D341Med (cell line): Measurements from ENCODE around the gene KRT84.

ENCODE experiments used
- DNase-seq: peaks from one replicate; pipeline ENCODE4 v3.0.0; 2012; ENCODE audit warnings: low spot score

Gene KRT84

GRCh38 chr12:52383331-52383730 lies 2.1 kb downstream of the KRT84 start:
- no peak for DNase-seq

GRCh38 chr12:52382854-52383253 lies 2.6 kb downstream of the KRT84 start:
- no peak for DNase-seq

- no peak for DNase-seq
Measured at GRCh38 chr12:52381206-52381605, 4.2 kb downstream of the KRT84 start.

GRCh38 chr12:52380271-52380694 lies 5.2 kb downstream of the KRT84 start:
- DNase-seq: peak; percentile 57

- DNase-seq: no peak
Measured at GRCh38 chr12:52379536-52379935, 5.9 kb downstream of the KRT84 start.

DNA sequence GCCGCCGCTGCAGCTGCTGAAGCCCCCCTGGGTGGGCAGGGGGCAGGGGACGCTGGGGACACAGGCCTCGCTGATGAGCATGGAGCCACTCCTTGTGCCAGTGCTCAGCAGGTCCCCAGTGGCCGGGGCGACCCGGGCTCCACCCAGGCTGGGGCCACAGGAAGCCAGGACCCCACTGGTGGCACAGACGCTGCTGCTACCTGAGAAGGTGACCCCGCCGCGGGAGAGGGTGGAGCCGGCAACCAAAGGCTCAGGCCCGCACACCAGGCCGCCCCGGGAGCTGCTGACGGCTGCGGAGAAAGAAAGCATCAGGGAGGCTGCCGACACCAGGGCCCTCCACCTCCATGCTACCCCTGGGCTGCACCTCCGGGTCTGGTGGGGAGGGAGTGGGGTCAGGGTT lies 7.4 kb downstream of the KRT84 start:
- DNase-seq: no peak

GRCh38 chr12:52377266-52377665 lies 8.2 kb downstream of the KRT84 start:
- no peak for DNase-seq

DNA sequence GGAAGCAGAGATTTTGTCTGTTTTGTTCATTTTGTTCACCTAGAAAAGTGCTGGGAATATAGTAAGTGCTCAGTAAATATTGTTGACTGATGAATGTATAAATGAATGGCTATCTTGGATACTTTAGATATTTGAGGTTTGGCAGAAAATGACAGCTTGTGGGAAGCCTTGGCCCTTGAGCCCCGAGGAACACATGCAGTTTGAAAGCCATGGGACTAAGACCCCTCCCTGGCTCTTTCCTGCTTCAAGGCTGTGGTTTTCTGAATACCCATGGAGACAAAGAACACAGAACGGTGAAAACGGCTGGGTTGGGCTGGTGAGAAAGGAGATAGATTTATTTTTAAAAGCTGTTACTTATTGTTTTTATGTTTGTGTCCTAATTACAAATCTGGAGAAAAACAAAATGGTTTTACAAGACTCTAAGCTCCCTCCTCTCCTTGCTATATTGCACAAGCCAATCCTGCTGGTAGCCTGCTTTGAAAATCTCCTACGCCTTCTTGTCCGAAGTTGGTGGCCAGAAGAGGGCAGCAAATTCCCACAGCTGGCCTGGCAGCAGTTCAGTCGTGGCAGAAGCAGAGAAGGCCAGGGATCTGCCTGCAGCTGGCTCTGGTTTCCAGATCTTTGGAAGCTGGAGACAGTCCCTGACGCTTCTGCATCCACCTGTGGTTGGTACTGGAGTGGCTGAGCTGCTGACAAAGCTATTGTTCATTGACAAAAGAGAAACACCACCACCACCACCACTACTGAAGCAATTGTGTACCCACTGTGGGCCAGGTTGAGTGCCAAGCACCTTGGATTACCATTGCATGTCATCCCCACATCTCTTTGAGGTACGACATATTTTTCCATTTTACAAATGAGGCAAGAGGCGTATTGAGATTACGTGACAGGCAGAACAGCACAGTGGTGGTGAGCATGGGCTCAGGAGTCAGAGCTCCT lies 13.0 kb downstream of the KRT84 start:
- DNase-seq: peak; percentile 86

DNA sequence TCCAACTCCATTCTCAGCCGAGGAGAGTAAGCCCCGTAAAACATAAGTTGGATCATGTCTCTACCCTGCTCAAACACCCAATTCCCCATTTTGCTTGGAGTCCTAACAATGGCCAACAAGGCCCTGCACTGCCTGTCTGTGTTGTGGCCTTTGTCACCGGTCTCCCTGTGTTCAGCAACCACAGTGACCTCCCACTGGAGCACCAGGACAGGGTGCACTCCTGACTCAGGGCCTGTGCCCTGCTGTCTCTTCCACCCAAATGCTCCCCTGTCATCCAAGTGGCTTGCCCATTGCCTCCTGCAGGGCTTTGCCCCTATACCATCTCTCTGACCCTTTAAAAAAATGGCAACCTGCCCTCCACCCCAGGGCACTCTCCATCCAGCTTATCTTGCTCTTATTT lies 13.7 kb downstream of the KRT84 start:
- DNase-seq: no peak

DNA sequence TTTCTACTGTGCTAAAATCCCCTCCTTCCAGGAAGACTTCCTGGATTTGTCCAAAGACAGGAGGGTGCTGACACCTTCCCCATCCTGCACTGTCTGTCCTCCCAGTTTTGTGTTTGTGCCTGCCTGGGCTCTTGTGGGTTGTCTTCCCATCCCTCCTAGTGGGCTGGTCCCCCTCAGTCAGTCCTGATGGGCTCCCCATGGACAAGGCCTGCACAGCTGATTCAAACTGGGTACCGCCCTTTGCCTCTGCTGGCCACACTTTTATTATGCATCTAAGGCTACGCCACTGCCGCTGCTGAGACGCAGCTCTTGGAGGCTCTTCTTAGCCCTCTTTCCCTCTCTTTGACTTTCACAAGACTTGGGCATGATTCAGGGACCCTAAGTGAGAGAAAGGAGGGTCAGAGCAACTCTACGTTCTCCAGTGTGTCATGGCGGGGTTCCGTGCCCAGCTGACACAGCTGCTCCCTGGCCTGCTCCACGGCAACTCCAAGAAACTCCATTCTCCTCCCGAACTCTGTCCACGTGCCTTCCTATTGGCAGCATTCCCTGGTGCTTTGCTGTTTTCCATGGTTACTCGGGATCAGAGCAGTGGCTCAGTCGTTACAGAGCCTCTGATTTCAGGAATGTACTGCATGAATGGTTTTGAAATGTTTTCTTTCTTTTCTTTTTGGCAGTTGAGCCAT lies 14.4 kb downstream of the KRT84 start:
- DNase-seq: no peak

DNA sequence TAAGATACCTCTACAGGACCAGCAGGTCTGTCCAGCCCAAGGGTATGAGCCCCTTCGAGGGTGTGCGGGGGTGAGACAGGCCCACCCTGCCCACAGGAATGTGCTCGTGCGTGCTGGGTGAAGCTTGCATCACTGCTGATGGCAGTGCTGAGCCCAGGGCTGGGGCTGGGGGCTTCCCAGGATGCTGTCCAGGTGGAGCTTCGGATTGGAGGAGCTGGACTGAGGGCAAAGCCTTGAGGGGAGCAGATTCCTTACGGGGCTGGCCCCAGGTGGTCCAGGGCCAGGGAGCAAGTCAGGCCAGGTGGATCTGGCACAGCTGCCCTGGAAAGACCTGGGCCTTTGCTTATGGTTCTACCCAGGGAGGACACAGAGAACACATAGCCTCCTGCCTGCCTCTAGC lies 15.6 kb downstream of the KRT84 start:
- DNase-seq: no peak

DNA sequence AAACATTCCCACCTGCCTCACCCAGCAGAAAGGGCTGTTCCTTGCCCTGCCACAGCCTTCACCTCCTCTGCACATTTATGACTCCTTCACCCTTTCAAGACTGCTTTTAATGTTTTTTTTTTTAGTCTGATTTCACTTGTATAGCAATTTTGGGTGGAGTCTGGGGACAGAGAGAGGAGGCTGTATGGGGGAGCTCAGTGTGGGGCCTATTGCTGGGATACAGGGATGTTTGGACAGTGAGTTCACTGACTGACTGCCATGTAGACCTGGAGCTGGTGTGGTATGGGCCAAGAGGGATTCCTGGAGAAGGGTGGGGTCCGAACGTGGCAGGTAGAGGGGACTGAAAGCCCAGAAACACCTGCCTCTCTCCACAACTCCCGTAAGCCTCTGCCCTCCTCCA lies 16.2 kb downstream of the KRT84 start:
- DNase-seq: no peak

- DNase-seq: no peak
Measured at GRCh38 chr12:52368508-52368907, 16.9 kb downstream of the KRT84 start.

DNA sequence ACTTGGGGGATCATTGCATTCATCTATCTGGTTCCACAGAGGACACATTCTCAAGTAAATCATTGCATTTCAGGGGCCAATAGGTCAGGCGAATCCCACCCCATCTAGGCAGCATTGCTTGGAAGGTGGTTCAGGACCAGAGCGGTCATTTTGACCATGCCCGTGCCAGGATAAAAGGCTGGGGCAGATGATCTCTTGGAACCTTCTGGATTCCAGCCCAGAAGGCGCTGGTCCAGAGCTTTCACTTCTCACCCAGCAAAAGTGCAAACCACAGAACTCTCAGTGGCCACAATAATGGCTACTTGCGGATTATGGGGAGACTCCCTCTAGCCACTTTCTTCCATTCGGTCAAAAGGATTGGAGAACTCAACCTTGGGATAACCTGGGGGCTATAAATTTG lies 17.6 kb downstream of the KRT84 start:
- DNase-seq: no peak

- DNase-seq: no peak
Measured at GRCh38 chr12:52366738-52367485, 18.5 kb downstream of the KRT84 start, which contains the start of gene KRT85. KRT85 (minus strand) TSS chr12:52367481; CDS start chr12:52367405, 76 bp downstream.

GRCh38 chr12:52364901-52365489 lies 20.5 kb downstream of the KRT84 start:
- DNase-seq: no peak

- DNase-seq: no peak
Measured at GRCh38 chr12:52364061-52364460, 21.4 kb downstream of the KRT84 start.

GRCh38 chr12:52363111-52363679 lies 22.3 kb downstream of the KRT84 start:
- no peak for DNase-seq

- DNase-seq: no peak
Measured at GRCh38 chr12:52362118-52362726, 23.2 kb downstream of the KRT84 start.

DNA sequence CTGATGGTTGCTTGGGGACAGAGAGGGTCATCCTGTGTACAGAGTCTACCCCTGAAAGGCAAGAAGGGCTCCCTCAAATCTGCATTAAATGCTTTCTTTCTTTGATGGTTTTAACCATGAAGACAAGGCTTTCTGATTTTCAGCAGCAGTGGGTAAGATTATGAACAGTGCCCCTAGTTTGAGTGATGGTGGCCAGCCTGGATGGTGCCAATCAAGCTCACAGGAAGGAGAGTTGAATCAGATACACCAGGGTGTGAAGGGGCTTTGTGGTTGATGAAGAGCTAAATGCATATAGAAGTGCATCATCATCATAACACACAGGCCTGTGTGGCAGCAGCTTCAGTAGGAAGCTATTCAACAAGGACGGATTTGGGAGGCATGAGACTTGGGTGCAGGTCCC lies 23.9 kb downstream of the KRT84 start:
- no peak for DNase-seq

DNA sequence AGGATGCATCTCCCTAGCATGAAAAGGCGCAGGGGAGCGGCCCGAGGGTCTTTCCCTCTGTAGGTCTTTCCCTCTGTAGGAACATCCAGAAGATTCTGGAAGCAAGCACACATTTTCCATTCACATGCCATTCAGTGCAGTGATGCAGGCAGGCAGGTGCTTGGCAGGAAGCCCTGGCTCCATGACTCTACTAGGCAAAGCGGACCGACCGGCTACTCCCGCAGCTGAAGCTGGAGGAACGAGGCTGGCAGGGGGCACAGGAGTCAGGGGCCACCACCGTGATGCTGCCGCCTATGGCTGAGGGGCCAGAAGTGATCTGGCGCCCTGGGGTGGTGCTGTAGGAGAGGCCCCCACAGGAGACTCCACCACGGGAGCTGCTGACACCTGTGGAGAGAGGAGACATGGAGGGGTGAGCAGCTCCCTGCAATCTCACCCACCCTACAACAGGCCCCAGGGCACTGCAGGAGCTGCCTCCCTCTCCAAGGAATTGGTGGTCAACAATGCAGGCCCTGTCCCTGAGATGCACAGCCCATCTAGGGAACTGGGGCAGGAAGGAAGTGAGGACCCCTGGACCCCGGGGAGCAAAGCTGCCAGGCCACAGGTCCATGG lies 24.7 kb downstream of the KRT84 start:
- no peak for DNase-seq
